Measurements from ENCODE around the gene SLC2A4RG.
A peak's percentile ranks its signal among the peaks of the same experiment; 100 is the strongest.
"Not testable (repeated sequence)": the region's sequence is repeated elsewhere in the genome, so short reads cannot be mapped to it uniquely, and the experiment has no call there.

The SLC2A4RG gene

DNA sequence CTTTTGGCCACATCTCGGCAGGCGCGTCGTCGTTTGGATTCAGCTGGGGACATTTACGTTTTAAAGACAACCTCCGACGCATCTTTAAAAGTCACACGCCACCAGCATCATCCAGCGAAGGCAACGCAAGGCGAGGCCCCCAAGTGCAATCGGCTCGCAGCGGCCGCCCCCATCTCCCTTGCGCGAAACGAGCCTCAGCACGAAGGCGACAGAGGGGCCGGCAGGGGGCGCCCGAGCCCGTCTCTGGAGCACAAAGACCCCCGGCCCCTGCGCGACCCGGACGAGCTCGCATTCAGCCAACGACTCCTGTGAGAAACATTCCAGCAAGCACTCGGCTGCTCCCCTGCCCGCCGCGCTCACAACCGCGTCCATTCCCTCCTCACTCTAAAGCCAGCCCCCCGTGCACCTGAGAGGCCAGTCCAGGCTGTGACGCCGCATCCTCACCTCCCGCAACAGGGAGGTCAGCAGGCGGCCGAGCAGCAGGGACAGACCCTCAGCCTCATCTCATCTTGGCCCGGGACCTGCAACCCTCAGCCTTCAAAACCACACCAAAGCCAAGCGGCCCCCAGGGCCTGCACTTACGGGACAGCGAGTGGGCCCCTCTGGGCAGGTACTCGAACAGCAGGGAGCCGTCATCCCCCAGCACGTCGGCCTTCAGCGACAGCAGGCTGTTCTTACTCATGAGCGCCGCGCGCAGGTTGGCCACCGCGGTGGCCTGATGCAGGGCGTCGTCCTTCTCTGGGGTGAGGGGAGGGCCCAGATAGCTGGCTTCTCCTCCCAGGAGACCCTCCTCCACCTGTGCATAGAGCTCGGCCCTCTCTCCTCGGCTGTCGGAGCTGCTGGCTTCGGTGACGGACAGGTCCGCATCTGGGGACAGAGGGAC is 35.8 kb downstream of the SLC2A4RG start:
- peak overlapping the region in 7 of 10 experiments; percentile 18 to 49 (median 28); a peak in 8 of 20 replicates for H3K4me3 ChIP-seq
- H3K9ac ChIP-seq = peak overlapping the region in 10 of 11 experiments; percentile 8 to 64 (median 34); a peak in 16 of 22 replicates
- no peak for TF ChIP-seq Cebpa-rat (IDR thresholded peaks at IDR 0.05)
- peak overlapping the region; percentile 61 to 83 (median 75) for H3K4me2 ChIP-seq
- peak overlapping the region in 1 of 11 experiments; percentile 17; a peak in 1 of 22 replicates for H3K27ac ChIP-seq
- H4K20me1 ChIP-seq = peaks cover 0 to 74% (median 0%) of the 10 kb centered on the region in 11 experiments; a peak in 6 of 22 replicates
- H3K27me3 ChIP-seq = peaks cover 0 to 5% (median 0%) of the 10 kb centered on the region in 11 experiments; a peak in 3 of 22 replicates
- H3K9me3 ChIP-seq (replicated peaks in 1 of 11) = peaks cover 0 to 11% (median 0%) of the 10 kb centered on the region in 11 experiments; a peak in 3 of 22 replicates
- peaks cover 0 to 34% (median 0%) of the 10 kb centered on the region in 11 experiments; a peak in 3 of 22 replicates for H3K36me3 ChIP-seq
- H3K4me1 ChIP-seq = peaks cover 12 to 33% (median 27%) of the 10 kb centered on the region in 10 experiments; a peak in 19 of 20 replicates

DNA sequence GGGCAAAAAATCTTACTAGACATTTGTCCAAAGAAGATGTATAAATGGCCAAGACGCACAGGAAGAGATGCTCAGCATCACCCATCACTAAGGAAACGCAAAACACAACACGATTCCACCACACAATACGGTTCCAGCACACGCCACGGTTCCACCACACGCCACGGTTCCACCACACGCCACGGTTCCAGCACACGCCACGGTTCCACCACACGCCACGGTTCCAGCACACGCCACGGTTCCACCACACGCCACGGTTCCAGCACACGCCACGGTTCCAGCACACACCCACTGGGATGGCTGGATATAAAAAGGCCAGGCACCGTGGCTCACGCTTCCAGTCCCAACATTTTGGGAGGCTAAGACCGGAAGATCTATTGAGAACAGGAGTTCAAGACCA is 37.3 kb downstream of the SLC2A4RG start:
- H3K27ac ChIP-seq, H3K4me2 ChIP-seq, H3K9ac ChIP-seq, H3K27me3 ChIP-seq, H3K4me3 ChIP-seq: not testable (repeated sequence)
- H3K9me3 ChIP-seq (replicated peaks in 1 of 11) = peaks cover 0 to 11% (median 0%) of the 10 kb centered on the region in 11 experiments; a peak in 3 of 22 replicates
- peaks cover 12 to 40% (median 35%) of the 10 kb centered on the region in 10 experiments; a peak in 19 of 20 replicates for H3K4me1 ChIP-seq
- peaks cover 0 to 20% (median 0%) of the 10 kb centered on the region in 11 experiments; a peak in 2 of 22 replicates for H3K36me3 ChIP-seq
- H4K20me1 ChIP-seq = peaks cover 0 to 76% (median 0%) of the 10 kb centered on the region in 11 experiments; a peak in 6 of 22 replicates

DNA sequence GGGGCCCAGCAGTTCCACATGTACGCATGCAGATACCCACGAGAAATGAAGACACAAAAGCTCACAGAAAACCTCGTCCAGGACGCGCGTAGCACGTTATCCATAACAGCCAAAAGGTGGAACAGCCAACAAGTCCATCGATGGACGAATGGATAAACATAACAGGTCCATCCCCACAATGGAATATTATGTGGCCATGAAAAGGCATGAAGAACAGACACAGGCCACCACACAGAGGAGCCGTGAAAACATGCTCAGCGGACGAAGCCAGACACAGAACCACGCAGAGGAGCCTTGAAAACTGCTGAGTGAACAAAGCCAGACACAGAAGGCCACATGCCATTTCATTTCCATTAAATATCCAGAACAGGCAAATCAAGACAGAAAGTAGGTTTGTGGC is 38.0 kb downstream of the SLC2A4RG start:
- TF ChIP-seq Cebpa-rat (IDR thresholded peaks at IDR 0.05) = no peak
- Histone ChIP-seq H3K36me3 (peaks cover 0 to 20% (median 0%) of the 10 kb centered on the region in 11 experiments; a peak in 2 of 22 replicates), H3K27ac (no peak overlapping the region), H3K4me2 (no peak overlapping the region), H3K9me3 (replicated peaks in 1 of 11) (peaks cover 0 to 11% (median 0%) of the 10 kb centered on the region in 11 experiments; a peak in 3 of 22 replicates), H3K4me3 (no peak overlapping the region), H3K9ac (no peak overlapping the region), H3K27me3 (peaks cover 0 to 5% (median 0%) of the 10 kb centered on the region in 11 experiments; a peak in 3 of 22 replicates), H4K20me1 (peaks cover 0 to 79% (median 0%) of the 10 kb centered on the region in 11 experiments; a peak in 6 of 22 replicates), H3K4me1 (peaks cover 12 to 47% (median 41%) of the 10 kb centered on the region in 10 experiments; a peak in 19 of 20 replicates)

DNA sequence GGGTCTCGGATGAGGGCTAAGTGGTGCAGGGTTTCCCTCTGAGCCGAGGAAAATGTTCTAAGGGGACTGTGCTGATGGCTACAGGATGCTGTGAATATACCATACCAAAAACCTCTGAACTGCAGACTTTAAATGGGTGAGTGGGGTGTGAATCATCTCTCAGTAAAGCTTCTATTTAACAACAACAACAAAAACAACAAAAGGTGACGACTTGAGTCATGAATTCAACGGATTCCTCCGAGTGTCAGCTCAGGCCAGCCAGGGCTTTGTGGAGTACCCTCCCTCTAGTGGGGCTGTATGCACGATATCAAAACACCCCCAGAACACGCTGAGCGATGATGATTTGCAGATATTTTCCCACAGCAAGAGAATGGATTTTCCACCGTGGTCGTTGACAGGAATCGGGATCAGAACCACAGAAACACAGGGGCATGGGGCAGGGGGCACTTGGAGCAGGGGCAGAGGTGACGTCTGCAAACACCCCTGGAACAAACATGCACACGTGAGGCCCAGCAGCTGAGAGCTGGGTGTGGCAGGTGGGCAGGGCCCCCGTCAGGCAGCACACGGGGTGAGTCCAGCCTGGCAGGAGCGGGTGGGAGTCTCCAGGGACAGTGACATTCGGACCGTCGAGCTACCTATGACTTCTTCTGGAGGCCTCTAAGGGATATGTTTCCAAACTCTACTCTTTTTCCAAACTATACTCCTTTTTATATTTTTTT is 38.6 kb downstream of the SLC2A4RG start:
- TF ChIP-seq Cebpa-rat (IDR thresholded peaks at IDR 0.05) = no peak

DNA sequence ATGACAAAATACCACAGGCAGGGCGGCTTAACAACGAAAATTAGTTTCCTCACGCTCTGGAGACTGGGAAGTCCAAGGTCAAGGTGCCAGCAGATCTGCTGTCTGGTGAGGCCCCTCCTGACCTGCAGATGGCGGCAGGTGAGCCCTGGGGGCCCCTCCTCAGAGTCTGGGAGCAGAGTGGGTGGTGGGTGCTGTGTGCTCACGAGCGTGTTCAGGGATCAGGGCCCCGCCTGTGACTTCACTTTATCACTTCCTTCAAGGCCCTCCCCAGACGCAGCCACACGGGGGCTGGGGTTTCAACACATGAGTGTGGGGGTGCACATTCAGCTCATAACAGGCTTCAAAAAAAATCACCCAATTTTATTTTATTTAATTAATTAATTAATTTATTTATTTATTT is 39.3 kb downstream of the SLC2A4RG start:
- TF ChIP-seq Cebpa-rat (IDR thresholded peaks at IDR 0.05) = no peak
- peaks cover 0 to 11% (median 0%) of the 10 kb centered on the region in 11 experiments; a peak in 3 of 22 replicates for H3K9me3 ChIP-seq (replicated peaks in 1 of 11)
- H3K36me3 ChIP-seq = peaks cover 0 to 20% (median 0%) of the 10 kb centered on the region in 11 experiments; a peak in 2 of 22 replicates
- no peak overlapping the region for H3K27ac ChIP-seq
- H3K4me2 ChIP-seq = no peak overlapping the region
- H3K27me3 ChIP-seq = peaks cover 0 to 5% (median 0%) of the 10 kb centered on the region in 11 experiments; a peak in 3 of 22 replicates
- H3K9ac ChIP-seq = no peak overlapping the region
- no peak overlapping the region for H3K4me3 ChIP-seq
- peaks cover 0 to 78% (median 0%) of the 10 kb centered on the region in 11 experiments; a peak in 6 of 22 replicates for H4K20me1 ChIP-seq
- peaks cover 12 to 48% (median 36%) of the 10 kb centered on the region in 10 experiments; a peak in 19 of 20 replicates for H3K4me1 ChIP-seq

More for the DNA sequence above, 38.6 kb downstream of the SLC2A4RG start:
- Histone ChIP-seq H4K20me1 (peaks cover 0 to 77% (median 0%) of the 10 kb centered on the region in 11 experiments; a peak in 6 of 22 replicates), H3K36me3 (peaks cover 0 to 20% (median 0%) of the 10 kb centered on the region in 11 experiments; a peak in 2 of 22 replicates), H3K4me1 (peaks cover 12 to 49% (median 40%) of the 10 kb centered on the region in 10 experiments; a peak in 19 of 20 replicates), H3K27me3 (peaks cover 0 to 5% (median 0%) of the 10 kb centered on the region in 11 experiments; a peak in 3 of 22 replicates), H3K4me3 (no peak overlapping the region), H3K9me3 (replicated peaks in 1 of 11) (peaks cover 0 to 11% (median 0%) of the 10 kb centered on the region in 11 experiments; a peak in 3 of 22 replicates), H3K4me2 (no peak overlapping the region), H3K27ac (no peak overlapping the region), H3K9ac (no peak overlapping the region)

DNA sequence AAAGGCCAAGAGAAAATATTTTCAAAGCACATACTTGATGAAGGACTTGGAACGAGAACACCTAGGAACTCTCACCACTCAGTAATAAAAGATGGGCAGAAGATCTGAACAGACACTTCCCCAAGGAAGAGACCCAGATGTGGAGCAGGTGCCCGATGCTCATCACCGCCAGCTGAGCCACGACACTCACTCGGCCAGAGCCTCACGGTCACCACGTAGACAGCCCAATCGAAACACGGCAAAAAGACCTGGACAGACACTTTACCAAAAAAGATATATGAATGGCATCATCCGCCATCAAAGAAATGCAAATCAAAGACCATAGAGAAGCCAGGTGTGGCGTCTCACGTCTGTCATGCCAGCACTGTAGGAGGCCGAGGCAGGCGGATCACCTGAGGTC is 41.6 kb downstream of the SLC2A4RG start:
- H3K27me3 ChIP-seq = no peaks in the 10 kb centered on the region
- H3K4me3 ChIP-seq = no peak overlapping the region
- H3K27ac ChIP-seq = no peak overlapping the region
- peaks cover 0 to 76% (median 0%) of the 10 kb centered on the region in 11 experiments; a peak in 3 of 22 replicates for H4K20me1 ChIP-seq
- H3K4me2 ChIP-seq = peak overlapping the region in 5 of 11 experiments; percentile 4 to 62 (median 18); a peak in 6 of 22 replicates
- H3K9me3 ChIP-seq (replicated peaks in 1 of 11) = peaks cover 0 to 11% (median 0%) of the 10 kb centered on the region in 11 experiments; a peak in 3 of 22 replicates
- TF ChIP-seq Cebpa-rat (IDR thresholded peaks at IDR 0.05) = no peak
- no peak overlapping the region for H3K9ac ChIP-seq
- H3K4me1 ChIP-seq = peaks cover 0 to 51% (median 38%) of the 10 kb centered on the region in 10 experiments; a peak in 17 of 20 replicates
- peaks cover 0 to 11% (median 0%) of the 10 kb centered on the region in 11 experiments; a peak in 3 of 22 replicates for H3K36me3 ChIP-seq

DNA sequence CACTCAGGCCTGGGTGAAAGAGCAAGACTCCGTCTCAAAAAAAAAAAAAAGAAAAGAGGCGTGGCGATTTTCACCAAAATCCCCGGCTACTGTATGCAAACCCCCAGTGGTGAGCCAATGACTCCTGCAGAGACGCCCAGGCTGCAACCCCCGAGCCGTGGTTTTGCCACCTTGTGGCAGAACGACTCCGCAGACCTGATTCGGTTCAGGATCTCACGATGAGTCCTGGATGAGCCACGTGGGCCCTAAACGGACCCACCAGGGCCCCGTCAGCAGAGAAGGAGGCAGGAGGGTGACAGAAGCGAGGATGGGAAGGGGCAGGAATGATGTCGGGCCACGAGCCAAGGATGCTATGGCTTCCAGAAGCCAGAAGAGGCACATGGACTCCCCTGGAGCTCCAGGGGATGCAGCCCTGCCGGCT is 42.5 kb downstream of the SLC2A4RG start:
- H3K4me1 ChIP-seq = peaks cover 9 to 60% (median 47%) of the 10 kb centered on the region in 10 experiments
- no peak for TF ChIP-seq Cebpa-rat (IDR thresholded peaks at IDR 0.05)
- H3K36me3 ChIP-seq = peaks cover 0 to 9% (median 0%) of the 10 kb centered on the region in 11 experiments; a peak in 3 of 22 replicates
- peaks cover 0 to 7% (median 0%) of the 10 kb centered on the region in 11 experiments; a peak in 3 of 22 replicates for H3K9me3 ChIP-seq (replicated peaks in 1 of 11)
- H3K27ac ChIP-seq = no peak overlapping the region
- H3K9ac ChIP-seq = no peak overlapping the region
- H3K4me2 ChIP-seq = peak overlapping the region in 10 of 11 experiments; percentile 4 to 62 (median 26); a peak in 14 of 22 replicates
- H4K20me1 ChIP-seq = peaks cover 0 to 72% (median 0%) of the 10 kb centered on the region in 11 experiments; a peak in 4 of 22 replicates
- H3K27me3 ChIP-seq = no peaks in the 10 kb centered on the region
- no peak overlapping the region for H3K4me3 ChIP-seq

DNA sequence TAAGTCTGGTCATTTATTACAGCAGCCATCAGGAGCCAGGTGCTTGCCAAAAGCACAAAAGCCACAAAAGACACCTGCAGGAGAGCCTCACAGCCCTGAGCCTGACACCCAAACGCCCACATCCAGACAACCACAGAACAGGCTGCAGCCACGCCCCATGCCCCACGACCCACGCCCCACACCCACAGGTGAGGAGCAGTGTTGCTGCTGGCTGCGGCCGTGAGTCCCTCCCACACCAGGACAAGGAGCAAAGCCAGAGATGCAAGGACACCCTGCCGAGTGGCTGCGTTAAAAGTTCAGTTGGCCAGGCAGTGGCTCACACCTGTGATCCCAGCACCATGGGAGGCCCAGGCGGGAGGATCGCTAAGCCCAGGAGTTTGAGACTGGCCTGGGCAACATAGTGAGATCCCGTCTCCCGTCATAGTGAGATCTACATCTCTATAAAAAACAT is 43.0 kb downstream of the SLC2A4RG start:
- H3K4me3 ChIP-seq = no peak overlapping the region
- peak overlapping the region in 7 of 11 experiments; percentile 4 to 62 (median 24); a peak in 9 of 22 replicates for H3K4me2 ChIP-seq
- H3K9me3 ChIP-seq (replicated peaks in 1 of 11) = peaks cover 0 to 2% (median 0%) of the 10 kb centered on the region in 11 experiments; a peak in 2 of 22 replicates
- H3K9ac ChIP-seq = no peak overlapping the region
- H3K4me1 ChIP-seq = peaks cover 14 to 65% (median 52%) of the 10 kb centered on the region in 10 experiments
- no peak for TF ChIP-seq Cebpa-rat (IDR thresholded peaks at IDR 0.05)
- H3K27ac ChIP-seq = no peak overlapping the region
- H3K36me3 ChIP-seq = peaks cover 0 to 6% (median 0%) of the 10 kb centered on the region in 11 experiments; a peak in 2 of 22 replicates
- no peaks in the 10 kb centered on the region for H3K27me3 ChIP-seq
- peaks cover 0 to 70% (median 0%) of the 10 kb centered on the region in 11 experiments; a peak in 4 of 22 replicates for H4K20me1 ChIP-seq
